Heart left ventricle (tissue), 13 donors: ENCODE results near the gene MAGI1.

Experiments used
- CTCF ChIP-seq, 12 donors: fragments of 200-600 bp; sonication (generic) in 4 of 12; IDR thresholded peaks; one replicate each; pipeline versions ENCODE4 v1.5.0 to v1.8.0; 2018 to 2022; ENCODE audit warnings: antibody characterized with exemption in 12 of 12, mild to moderate bottlenecking in 5 of 12
- POLR2A ChIP-seq, 2 donors: fragments of 450-650 bp; IDR thresholded peaks; one replicate each; pipeline ENCODE4 v1.6.1; 2017; ENCODE audit warnings: antibody characterized with exemption in 2 of 2, mild to moderate bottlenecking in 2 of 2, moderate library complexity in 2 of 2
- donor health status: ischemic (EF 13 %, LVEDD 7.1; RV severe dilation, severe dysfunction).
- donor health status: DM: no; HTN: yes; CAD: no.
- donor health status: DM: no; HTN: no; CAD: no.
- donor health status: ischemic (EF 25% LVEDD 6.9; RV normal size, moderate dysfunction).
- donor health status: ischemic (EF 25% LVEDD 5.7; RV mildly dilated, moderate dysfunction).
- donor health status: ischemic (EF 35%, LVEDD 5.7; RV mildly dilated, moderate dysfunction).
- donor health status: nonischemic (EF 11% LVEDD 7.7; RV severe dilation, severe dysfunction).
- donor health status: DM: yes; HTN: yes; CAD: no.
- donor health status: PGD.
- donor health status: ischemic (EF 29% LVEDD 5.4; RV normal size, mild dysfunction).
- donor health status: nonischemic (EF 23%, LVEDD 6.1; RV moderate dilation, normal function).

DNA sequence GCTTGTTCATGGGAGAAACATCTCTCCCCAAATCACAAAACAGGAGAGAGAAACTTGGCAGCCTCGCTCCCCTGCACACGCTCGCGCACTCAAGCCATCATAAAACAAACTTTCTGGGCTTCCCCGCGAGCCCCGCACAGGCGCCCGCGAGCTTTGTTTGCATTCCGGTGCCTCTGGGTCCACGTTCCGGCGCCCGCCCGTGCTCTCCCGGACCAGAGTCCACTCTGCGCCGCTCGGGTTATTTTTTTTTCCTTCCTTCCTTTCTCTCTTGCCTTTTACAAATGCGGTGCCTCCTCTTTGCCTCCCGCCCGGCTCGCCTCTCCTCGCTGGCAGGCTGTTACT, 363 bp downstream of the MAGI1 start:
- no peak for TF ChIP-seq CTCF (IDR thresholded peaks at IDR 0.05)
- TF ChIP-seq POLR2A (IDR thresholded peaks at IDR 0.05): no peak
